Measurements from ENCODE around the gene GMIP. TPM values are rescaled to one million over a fixed set of nuclear protein-coding genes. Genes with fewer than 3 reads are reported as not detected.

Gene GMIP
- total RNA-seq, 1 experiment from 2014 or later = 12.7 TPM

DNA sequence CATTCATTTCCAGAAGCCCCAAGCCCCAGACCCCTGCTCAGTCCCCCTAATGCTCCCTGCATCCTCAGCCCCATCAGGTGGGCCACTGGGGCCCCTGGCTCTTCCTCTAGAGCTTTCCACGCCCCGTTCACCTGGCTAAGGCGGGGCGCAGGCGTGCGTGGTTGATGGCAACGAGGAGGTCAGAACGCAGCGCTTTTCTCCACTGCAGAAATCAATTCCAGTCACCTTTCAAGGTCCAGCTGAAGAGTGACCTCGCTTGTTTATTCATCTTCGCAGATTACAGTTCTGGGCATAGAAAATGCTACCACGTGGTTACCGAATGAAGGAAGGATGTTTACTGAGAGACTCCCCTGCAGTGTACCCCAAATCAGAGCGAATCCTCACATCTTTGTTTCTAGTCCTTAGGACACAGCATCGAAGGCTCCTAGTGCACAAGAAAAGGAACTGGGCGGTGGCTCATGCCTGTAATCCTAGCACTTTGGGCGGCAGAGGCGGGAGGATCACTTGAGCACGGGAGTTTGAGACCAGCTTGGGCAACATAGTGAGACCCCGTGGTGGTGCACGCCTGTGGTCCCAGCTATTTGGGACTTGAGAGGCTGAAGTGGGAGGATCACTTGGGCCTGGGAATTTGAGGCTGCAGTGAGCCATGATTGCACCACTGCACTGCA, 24.1 kb downstream of the GMIP start:
- Histone ChIP-seq H2BK120ac (ENCODE audit: low read depth, low read length, poor library complexity, severe bottlenecking) (no peak overlapping the region), H2BK15ac (ENCODE audit: low read depth, low read length) (no peak overlapping the region), H4K5ac (ENCODE audit: insufficient read length, low read depth, low read length) (no peak overlapping the region), H2BK5ac (ENCODE audit: insufficient read length, low read length) (no peak overlapping the region), H3K4me2 (ENCODE audit: insufficient read depth, insufficient read length, low read length) (peak overlapping the region; percentile 41), H3T11ph (ENCODE audit: low read length) (no peak overlapping the region), H3K56ac (ENCODE audit: insufficient read length, low read depth, low read length) (no peak overlapping the region), H2AFZ (ENCODE audit: low read length) (no peak overlapping the region), H3K27me3 (ENCODE audit: insufficient read depth, low read length) (no peaks in the 10 kb centered on the region; the same call in 1 of the 2 replicates), H2BK12ac (ENCODE audit: insufficient read length, low read depth, low read length) (no peak overlapping the region), H3K14ac (ENCODE audit: insufficient read depth, low read length) (no peak overlapping the region), H3K79me1 (ENCODE audit: insufficient read depth, low read depth, low read length, poor library complexity, severe bottlenecking) (no peaks in the 10 kb centered on the region), H3K27ac (ENCODE audit: insufficient read length, low read depth, low read length) (no peak overlapping the region), H3K79me2 (ENCODE audit: insufficient read depth, low read length) (no peaks in the 10 kb centered on the region), H3K9me3 (ENCODE audit: control insufficient read depth, low read depth, low read length) (no peaks in the 10 kb centered on the region), H3K9ac (ENCODE audit: extremely low read depth, insufficient read length, low read length) (no peak overlapping the region), H2AK5ac (ENCODE audit: insufficient read length, low read length) (no peak overlapping the region), H3K4me1 (ENCODE audit: insufficient read depth, low read length) (no peaks in the 10 kb centered on the region), H3K18ac (ENCODE audit: insufficient read length, low read depth, low read length) (peak overlapping the region; percentile 41), H3K4ac (ENCODE audit: low read depth, low read length) (no peak overlapping the region), H4K20me1 (ENCODE audit: control insufficient read depth, insufficient read depth, insufficient read length) (no peaks in the 10 kb centered on the region), H4K91ac (ENCODE audit: insufficient read length, low read depth, low read length) (no peak overlapping the region), H4K8ac (replicated peaks; ENCODE audit: insufficient read length, low read depth, low read length) (no peak overlapping the region), H2BK20ac (ENCODE audit: low read depth, low read length, poor library complexity, severe bottlenecking) (no peak overlapping the region), H3K23ac (ENCODE audit: insufficient read length, low read depth, low read length) (no peak overlapping the region), H3K23me2 (ENCODE audit: insufficient read length, low read depth, low read length, poor library complexity, severe bottlenecking) (peaks cover 8% of the 10 kb centered on the region)
- H3K4me1 Mint-ChIP-seq = peaks cover 12 to 14% of the 10 kb centered on the region in 2 experiments
- TF ChIP-seq, protein P1, sequence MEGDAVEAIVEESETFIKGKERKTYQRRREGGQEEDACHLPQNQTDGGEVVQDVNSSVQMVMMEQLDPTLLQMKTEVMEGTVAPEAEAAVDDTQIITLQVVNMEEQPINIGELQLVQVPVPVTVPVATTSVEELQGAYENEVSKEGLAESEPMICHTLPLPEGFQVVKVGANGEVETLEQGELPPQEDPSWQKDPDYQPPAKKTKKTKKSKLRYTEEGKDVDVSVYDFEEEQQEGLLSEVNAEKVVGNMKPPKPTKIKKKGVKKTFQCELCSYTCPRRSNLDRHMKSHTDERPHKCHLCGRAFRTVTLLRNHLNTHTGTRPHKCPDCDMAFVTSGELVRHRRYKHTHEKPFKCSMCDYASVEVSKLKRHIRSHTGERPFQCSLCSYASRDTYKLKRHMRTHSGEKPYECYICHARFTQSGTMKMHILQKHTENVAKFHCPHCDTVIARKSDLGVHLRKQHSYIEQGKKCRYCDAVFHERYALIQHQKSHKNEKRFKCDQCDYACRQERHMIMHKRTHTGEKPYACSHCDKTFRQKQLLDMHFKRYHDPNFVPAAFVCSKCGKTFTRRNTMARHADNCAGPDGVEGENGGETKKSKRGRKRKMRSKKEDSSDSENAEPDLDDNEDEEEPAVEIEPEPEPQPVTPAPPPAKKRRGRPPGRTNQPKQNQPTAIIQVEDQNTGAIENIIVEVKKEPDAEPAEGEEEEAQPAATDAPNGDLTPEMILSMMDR (conservative IDR thresholded peaks at IDR 0.05) = no peak
- H3K4me3 Mint-ChIP-seq = peak overlapping the region; percentile 56 to 86
- H3K9me3 Mint-ChIP-seq = no peaks in the 10 kb centered on the region
- no CpG with 5 or more reads among the region's 21 CpGs for WGBS (ENCODE audit: extremely low coverage, insufficient read length, low lambda C conversion rate)
- peaks cover 12 to 15% (median 15%) of the 10 kb centered on the region in 3 experiments; a peak in 6 of 7 replicates for H3K36me3 Mint-ChIP-seq (ENCODE audit: insufficient read depth in 1 of 3, low read depth in 3 of 3)
- no peak for DNase-seq
- H3K27ac Mint-ChIP-seq = peak overlapping the region in 1 of 3 experiments; percentile 70; a peak in 1 of 7 replicates
- peaks cover 25% of the 10 kb centered on the region for H3K27me3 Mint-ChIP-seq (ENCODE audit: low read depth)

Measured in H9 (cell line).